GM19328 (cell line): ENCODE results near the gene AIP.
"Not testable (repeated sequence)": the region's sequence is repeated elsewhere in the genome, so short reads cannot be mapped to it uniquely, and the experiment has no call there.

Experiments
- ATAC-seq: cut with Tn5 transposase; IDR thresholded peaks from one replicate; pipeline ENCODE4 v1.9.1; 2021; ENCODE audit warnings: mild to moderate bottlenecking, moderate library complexity; ENCODE audit not compliant: unreplicated experiment

The AIP gene

DNA sequence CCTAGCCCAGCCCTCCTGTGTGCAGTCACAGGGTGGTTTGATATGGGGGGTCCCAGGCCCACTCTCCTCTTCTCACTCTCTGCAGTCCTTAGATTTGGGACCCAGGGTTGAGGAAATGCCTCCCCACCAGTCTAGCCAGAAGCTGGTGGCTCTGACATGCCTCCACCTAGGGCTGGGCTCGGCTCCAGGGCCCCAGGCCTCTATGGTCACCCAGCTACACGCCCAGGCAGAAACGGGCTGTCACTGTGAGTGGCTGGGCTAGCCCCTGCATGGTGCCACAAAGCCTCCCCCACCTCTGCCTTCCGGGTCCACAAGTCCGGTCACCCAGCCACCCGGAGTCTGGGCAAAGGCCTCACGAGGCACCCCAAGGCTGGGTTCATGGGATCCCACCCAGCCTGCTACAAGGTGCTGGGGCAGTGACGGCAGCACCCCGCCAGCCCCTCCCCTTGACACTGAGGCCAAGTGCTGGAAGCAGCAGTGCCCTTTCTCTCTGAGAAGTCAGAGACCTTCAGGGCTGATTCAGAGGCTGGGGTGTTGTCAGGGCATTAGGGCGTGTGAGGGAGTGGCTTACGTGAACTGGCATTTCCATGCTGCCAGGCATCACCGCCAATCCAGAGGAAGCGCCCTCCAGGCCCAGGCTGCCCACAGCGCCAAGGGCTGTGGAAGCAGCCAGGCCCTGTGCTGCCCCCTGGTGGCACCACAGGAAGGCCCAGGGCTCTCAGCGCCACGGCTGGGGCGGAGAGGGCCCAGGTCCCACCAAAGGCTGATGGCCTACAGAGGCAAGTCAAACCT, 23.0 kb downstream of the AIP start:
- ATAC-seq: no peak

DNA sequence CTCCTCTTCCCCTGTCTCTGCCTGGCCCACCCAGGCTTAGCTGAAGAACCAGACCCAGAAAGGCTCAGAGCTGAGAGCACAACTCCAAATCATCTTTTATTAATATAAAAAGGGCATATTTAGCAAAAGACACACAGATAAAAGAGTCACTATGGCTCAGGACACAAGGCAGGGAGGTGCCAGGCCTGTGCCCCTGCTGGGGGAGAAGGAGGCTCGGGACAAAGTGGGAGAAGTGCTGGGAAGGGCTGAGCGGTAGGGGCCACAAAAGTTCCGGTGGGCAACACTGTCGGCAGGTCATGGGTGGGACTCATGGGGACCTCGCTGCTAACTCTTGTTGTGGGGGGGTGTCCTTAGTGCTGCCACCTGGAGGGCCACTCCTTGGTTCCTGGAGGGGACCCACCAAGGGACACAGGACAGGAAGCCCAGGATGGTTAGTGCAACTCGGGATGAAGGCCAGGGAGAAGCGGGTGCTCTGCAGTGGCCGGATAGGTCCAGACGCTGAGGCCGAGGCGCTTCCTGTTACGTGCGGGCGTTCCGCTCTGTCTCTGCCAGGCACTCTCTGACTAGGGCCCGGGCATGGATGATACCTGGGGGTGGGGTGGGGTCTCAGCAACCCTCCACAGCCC, 23.7 kb downstream of the AIP start:
- no peak for ATAC-seq

DNA sequence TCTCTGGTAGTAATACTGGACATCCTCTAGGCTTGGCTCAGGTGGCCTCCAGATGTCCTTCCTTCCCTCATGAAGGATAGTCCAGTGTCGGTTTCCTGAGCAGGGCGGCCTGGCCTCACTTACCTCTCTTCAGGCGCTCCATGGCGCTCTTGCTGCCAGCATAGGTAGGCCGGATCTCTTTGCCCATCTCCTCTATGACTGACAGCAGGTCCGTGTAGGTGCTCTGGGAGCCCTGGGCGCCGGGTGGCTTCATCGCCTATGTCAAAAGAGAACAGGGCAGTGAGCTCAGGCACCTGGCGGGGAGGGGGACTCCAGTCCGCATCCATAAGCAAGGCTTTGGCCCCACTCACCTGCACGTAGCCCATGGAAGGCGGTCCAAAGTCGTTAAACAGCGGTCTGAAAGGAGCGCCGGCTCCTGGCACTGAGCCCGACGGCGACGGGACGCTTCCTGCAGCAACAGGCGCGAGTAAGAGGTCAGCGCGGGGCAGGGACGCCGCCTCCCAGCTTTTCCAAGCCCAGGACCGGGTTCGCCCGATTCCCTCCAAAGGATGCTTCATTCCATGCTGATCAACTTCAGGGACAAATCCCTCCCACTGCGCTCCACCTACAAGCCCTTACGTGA, 24.5 kb downstream of the AIP start:
- ATAC-seq: no peak

DNA sequence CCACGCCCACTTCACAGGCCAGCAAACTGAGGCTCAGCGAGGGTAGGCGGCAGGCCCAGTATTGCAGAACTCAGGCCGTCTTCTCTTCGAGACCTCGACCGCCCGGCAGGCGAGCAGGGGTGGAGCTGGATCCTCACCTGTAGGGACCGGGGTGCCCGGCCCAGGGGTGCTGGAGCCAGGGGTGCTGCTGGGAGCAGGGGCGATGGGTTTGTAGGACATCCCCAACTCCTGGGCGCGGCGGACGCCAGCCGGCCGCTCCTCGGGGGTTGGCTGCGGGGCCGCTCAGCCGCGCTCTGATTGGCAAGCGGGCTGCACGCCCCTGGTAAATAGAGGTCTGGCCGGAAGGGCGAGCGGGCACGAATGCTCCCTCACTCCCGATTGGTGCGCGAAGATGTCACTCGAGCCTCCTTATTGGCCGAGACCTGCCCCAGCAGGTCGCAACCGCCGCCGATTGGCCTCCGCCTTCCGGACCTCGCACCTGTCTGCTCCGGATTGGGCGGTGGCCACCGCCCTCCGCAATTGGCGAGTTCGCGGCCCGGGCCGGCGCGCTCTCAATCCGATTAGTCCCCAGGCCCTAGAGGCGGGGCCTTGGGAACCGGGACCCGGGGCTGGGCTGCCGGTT, 25.1 kb downstream of the AIP start, which contains the start of gene CDK2AP2:
CDK2AP2 (minus strand) TSS at position 299 of the 622 bp plus-strand sequence; CDS start at position 219, 80 bp downstream.
- ATAC-seq: peak; percentile 78

DNA sequence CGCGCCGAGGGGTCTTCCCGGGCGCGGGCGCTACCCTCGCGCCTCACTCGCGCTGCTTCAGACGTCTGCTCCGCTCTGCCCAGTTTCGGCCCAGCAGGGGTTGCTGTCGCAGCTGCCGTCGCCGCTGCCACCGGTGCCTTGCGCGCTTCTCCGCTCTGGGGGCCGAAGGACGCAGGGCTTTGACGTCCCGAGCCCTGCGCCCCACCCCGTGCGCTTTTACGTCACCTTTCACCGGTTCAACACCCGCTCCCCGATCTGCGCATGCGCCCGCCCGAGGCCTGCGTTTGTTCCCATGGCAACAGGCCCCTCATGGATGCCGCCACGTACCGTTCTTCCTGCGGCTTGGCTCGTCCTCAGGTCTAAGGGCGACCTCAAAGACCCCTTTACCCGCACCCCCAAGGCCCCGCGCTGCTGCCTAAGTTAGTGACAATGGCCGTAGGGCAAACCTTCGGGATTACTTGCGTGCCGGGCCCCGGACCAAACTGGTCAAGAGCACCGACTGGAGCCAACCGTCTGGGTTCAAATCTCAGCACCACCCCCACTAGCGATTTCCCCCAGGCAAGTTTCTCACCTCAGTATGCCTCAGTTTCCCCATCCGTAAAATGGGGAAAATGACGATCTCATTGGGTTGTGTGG, 25.8 kb downstream of the AIP start:
- peak; percentile 35 for ATAC-seq

DNA sequence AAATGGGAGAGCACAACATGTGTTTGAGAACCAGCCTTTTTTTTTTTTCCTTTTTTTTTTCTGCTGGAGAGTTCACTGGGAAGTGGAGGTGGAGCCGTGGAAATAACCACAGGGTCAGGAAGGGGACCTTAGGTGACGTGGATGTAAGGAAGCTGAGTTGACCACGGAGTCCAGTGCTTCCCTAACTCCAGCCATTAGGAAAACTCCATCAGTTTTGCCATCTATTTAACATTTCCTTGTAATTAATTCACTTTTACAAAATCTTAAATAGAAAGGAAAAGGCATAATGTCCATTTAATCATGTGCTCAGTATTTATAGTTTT, 27.2 kb downstream of the AIP start:
- no peak for ATAC-seq

DNA sequence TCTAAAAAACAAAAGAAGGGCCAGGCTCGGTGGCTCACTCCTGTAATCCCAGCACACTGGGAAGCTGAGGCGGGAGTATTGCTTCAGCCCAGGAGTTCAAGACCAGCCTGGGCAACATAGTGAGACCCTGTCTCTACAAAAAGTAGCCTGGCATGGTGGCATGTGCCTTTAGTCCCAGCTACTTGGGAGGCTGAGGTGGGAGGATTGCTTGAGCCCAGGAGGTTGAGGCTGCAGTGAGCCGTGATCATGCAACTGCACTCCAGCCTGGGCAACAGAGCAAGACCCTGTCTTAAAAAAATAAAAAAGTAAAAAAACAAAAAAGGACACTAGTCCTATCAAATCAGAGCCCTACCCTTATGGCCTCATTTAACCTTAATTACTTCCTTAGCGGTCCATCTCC, 28.7 kb downstream of the AIP start:
- not testable (repeated sequence) for ATAC-seq

DNA sequence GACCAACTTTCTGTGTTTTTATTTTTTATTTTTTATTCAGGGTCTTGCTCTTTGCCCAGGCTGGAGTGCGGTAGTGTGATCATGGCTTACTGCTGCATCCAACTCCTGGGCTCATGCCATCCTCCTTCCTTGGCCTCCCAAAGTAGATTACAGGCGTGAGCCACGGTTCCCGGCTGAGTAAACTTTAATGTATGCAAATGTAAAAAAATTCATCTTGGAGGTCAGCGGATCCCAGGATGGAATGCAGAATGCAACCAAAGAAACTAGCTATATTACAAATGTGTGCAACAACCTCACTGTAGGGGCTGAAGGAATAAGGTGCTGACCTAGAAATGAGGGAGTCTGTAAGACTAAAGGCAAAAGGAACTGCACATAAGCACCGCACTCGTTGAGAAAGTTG, 31.3 kb downstream of the AIP start:
- no peak for ATAC-seq

DNA sequence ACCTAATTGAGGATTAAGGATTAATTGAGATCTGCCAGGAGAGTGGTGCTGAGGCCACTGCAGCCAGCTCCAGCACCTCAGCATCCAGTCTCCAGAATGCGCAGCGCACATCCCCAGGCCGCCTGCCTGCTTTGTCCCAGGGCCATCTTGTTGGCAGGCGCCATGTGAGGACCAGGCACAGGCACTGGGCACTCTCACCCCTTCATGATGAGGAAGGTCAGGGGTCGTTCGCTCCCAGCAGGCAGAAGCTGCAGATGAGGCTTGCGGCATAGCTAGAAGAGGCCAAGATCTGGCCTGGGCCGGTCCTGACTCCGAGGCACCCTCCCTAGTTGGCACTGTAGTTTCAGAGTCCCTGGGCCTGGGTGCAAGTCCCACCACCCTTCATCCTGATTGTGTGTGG, 34.0 kb downstream of the AIP start:
- no peak for ATAC-seq

DNA sequence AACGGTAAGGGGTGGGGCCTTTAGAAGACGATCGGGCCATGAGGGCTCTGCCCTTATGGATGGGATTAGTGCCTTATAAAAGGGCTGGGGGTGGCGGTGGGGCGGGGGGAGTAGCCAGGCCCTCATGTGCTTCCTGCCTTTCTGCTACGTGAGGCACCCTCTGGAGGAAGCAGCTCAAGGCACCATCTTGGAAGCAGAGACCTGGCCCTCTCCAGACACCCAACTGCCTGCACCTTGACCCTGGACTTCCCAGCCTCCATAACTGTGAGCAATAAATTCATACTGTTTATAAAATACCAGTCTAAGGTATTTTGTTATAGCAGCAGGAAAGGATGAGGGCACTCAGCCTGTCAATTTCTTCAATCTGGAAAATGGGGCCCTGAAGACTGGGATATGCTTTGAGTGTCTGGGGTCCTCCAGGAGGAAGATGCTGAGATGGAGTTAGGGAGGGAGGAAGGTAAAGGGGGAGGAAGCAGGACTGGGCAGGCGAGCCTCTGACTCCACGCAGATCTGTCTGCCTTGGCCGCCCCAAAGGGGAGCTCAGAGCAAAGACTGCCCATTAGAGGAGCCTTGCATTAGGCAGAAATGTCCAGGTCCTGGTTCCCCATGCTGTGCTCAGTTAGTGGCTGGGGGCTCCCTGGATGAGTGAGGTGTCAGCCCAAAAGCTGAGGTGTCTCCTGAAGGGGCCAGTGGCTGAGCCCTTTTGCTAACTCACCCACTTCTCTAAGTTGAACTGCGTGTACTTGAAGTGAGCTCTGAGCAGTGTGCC, 35.1 kb downstream of the AIP start:
- ATAC-seq: no peak

DNA sequence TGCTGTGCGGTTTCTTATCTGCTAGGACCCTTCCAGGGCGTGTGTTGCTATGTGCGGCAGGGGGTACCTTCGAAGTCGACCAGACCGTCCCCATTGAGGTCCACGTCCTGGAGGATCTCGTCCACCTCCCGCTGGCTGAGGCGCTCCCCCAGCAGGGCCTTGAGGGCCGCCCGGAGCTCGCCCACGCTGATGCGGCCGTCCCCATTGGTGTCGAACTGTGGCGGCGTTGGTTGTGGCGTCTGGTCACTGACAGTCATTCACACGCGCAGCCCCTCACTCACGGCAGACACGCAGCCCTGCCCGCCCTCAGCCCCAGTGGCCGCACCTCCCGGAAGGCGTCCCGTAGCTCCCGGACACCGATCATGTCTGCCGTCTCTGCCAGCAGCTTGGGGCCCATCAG, 36.9 kb downstream of the AIP start:
- no peak for ATAC-seq

DNA sequence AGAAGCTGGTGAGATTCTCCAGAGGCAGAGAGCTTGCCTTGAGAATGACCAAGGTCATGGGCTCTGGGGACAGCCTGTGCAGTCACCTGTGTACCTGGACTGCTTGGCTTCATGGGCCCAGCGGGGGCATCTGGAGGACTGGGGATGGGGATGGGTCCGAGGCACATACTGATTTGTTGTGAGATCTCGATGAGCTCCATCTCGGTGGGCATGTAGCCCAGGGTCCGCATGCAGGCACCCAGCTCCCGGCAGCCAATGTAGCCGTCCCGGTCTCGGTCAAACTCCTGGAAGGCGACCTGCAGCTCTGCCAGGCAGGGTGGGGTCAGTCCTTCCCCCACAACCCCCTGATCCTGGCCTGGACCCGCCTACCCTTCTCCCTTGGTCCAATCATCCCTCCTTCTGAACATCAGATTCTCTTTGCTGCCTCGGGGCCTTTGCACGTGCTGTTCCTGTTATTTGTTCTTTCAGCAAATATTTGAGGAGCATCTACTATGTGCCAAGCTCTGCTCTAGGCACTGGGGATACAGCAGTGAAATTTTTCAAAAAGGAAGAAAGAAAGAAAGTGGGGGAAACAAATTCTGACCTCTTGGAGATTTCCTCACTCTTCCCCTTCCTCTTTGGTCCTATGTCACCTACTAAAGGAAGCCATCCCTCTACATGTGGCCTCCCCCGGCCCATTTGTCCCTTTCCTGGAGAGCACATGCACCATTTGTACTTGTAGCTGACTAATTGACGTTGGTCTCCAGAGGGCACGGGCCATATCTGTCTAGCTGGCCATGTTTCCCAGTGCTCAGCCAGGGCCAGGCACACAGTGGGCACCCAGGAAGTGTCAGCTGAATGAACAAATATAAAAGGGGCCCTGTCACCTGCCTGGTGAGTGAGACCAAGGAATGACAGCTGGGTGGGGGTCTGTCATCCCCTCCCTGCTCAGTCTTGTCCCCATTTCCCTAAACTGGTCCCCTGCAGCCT, 38.3 kb downstream of the AIP start:
- no peak for ATAC-seq

DNA sequence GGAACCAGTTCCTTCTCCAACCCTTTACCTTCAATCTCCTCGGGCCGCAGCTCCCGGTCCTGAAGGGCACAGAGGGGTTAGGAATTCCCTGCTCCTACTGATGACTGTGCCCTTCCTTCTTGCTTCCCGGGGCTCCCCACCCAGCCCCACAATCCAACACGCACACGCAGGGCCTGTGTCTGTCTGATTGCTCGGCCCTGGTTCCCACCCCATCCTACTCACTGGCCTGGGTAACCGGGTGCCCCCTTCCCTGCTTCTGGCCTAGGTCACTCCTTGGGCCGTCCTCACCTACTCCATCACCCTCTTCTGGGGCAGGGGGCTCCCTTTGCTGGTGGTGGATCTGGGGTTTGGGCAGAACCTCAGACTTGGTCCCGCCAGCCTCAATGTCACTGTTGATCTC, 39.1 kb downstream of the AIP start:
- ATAC-seq: no peak

DNA sequence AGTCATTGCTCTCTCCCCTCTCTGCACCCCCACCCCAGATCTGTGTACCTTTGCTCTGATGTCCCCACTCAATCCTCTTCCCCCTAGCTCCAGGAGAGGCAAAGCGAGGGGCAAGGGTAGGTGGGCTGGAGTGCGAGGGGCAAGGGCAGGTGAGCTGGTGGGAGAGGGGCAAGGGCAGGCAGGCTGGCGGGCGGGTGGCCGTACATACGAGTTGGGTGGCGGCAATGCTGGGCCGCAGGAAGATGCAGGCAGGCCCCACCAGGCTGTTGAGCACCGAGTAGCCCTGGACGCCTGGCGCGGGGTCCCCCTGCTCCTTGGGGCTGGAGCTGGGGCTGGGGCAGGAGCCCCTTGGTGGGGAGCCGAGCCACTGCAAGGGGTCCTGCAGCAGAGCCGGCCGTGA, 39.5 kb downstream of the AIP start:
- no peak for ATAC-seq

DNA sequence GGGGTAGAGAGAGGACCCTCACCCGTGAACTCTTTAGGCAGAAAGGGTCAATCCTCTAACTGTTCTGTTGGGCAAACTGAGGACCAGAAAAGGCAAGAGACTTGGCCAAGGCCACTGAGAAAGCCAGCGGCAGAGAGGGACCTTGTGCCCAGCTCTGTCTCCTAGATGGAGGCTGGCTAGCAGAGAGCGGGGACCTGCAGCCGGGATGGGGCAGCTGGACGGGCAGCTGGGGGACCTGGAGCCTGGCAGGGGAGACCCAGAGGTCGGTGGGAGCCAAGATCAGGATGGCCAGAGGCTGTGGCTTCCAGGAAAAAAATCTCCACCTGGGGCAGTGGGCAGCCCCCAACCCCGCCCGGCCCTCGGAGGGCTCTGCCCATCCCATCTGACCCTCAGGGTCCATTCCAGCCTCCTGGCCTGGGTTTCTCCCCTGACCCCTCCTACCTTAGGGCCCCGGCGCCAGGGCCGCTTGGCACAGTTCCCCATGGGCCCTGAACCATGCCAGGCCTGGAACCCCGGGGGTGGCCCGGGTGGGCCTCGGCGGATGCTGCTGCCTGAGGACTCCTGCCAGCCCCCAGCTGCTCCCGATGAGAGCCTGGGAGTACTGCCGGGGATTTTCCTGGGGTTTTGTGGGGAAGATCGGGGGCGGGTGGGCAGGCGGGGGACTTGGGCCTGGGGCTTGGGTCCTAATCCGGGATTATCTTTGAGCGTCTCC, 40.2 kb downstream of the AIP start, which contains the start of gene CABP2:
CABP2 (minus strand) TSS at position 603 of the 712 bp plus-strand sequence; CDS start at position 483, 120 bp downstream.
- no peak for ATAC-seq

DNA sequence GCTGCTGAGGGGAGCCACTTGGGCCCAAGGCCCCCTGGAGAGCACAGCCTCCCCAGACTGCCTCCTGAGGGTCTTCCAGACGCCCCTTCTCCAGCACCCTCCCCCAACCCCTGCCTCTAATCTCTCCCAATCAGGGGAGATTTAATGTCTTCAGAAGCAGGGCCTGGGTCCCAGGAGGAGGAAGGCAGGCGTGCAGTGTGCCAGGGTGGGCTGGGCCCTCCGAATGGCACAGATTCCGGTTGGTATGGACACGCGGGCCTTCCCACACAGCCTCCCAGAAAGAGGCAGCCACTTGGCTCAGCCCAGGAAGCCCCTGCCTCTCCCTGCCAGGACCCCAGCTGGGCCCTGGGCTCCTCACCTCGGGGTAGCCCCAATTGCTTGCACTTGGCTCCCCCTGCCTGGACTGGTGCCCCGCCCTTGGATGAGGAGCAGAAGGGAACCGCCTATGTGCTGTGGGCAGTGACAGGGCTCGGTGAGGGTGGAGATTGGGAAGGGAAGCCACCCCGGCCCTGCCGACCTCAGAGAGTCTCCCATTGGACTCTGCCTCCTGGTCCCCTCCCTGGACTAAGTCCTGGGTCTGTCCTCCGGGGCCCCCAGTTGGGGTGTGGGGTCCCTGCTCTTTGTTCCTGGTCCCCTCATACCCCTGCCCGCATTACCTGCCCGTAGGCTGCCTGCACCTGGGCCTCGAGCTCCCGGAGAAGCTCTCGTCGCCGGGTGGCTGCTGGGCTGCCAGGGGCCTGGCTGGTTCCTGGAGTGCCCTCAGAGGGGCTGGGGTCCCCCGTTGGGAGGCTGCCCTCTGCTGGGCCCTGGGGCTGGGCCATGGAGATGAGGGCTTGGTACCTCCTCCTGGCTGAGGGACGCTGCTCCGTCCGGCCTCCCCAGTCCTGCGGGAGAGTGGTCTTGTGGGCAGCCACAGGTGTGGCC, 41.0 kb downstream of the AIP start:
- no peak for ATAC-seq

DNA sequence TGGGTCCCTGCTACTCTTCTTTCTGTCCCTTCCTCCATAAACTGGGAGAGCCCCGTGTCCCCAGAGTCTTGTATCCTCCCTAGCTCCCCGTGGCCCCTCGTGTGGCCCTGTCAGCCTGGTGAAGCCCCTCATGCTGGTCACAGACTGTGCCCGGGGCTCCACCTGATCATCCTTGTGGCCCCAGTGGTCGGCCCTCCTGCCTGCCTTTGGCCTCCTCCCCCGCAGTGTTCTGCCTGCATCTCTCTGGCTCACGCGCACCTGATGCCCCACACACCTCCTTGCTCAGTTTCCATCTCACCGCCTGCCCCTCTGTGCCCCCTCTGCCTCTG, 41.6 kb downstream of the AIP start:
- ATAC-seq: no peak
